ENCODE data around the gene CD274. TPM values are rescaled to one million over a fixed set of nuclear protein-coding genes. Genes with fewer than 3 reads are reported as not detected.

Gene CD274
- total and polyA plus RNA-seq, 2 of the 8 experiments (the other 6 are each of a cell fraction or from before 2014, with no cell fraction given): 0.08 to 0.15 TPM

GRCh38 chr9:5427005-5427404 lies 23.3 kb upstream of the CD274 start (continued):
- TF ChIP-seq E2F6 (IDR thresholded peaks at IDR 0.05) (no peak), TBP (IDR thresholded peaks at IDR 0.05; ENCODE audit: low read depth, low read length) (no peak), KDM4A (IDR thresholded peaks at IDR 0.05; ENCODE audit: low read depth, low read length, severe bottlenecking) (no peak), SUZ12 (IDR thresholded peaks at IDR 0.05; ENCODE audit: low read length) (no peak)
